Measurements from ENCODE around the gene SETD9. TPM values are rescaled to one million over a fixed set of nuclear protein-coding genes. Genes with fewer than 3 reads are reported as not detected.
A peak's percentile ranks its signal among the peaks of the same experiment; 100 is the strongest.

SETD9 gene
- total RNA-seq, 1 donor from 2014 or later, result 10.1 TPM

DNA sequence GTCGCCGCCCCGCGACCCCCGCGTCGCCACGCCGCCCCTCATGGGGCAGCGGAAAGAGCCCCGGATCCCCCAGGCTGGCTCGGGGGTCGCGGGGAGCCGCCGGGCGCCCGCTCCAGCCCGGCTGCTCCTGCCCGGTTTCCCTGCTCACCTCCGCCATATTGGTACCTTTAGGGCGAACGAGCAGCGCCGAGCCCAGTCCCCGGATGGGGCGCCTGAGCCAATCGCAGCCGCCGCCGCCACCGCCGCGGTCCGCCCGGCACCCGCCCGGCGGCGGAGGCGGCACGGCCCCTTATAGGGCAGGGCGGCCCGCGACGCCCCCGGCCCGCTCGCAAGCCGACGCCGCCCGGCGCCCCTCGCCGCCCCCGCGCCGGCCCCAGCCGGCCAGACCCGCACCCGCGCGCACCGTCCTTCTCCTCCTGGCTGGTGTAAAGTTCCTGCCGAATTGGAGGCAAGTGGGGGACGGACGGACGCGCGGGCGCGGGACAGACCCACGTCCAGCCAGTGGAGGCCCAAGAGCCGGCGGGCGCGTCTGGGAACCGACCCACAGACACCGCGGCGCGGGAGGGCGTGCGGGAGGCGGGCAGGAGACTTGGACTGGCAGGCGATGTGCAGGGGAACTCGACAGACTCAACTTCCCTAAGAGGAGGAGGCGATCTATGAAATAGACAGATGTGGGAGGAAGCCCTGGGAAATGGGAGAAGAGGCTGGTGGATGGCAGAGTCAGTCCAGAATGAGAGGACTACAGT, 42.7 kb downstream of the SETD9 start, which contains the start of gene MIER3:
TSS of gene MIER3 (minus strand) at position 178 of the 746 bp plus-strand sequence. CDS start at position 157, 21 bp downstream.
- H3K4me1 ChIP-seq, result peaks cover 9% of the 10 kb centered on the region
- H3K9me3 ChIP-seq, result no peaks in the 10 kb centered on the region
- DNase-seq, result peak; percentile 92
- H3K27ac ChIP-seq, result peak within 1 kb of the TSS; percentile 73
- H3K4me3 ChIP-seq, result peak within 1 kb of the TSS; percentile 82
- H3K36me3 ChIP-seq, result peaks cover 10% of the 10 kb centered on the region
- peak; percentile 98 for ATAC-seq
- intact Hi-C loops (cut with DNase I), result no loop called here
- TF ChIP-seq, protein P1, sequence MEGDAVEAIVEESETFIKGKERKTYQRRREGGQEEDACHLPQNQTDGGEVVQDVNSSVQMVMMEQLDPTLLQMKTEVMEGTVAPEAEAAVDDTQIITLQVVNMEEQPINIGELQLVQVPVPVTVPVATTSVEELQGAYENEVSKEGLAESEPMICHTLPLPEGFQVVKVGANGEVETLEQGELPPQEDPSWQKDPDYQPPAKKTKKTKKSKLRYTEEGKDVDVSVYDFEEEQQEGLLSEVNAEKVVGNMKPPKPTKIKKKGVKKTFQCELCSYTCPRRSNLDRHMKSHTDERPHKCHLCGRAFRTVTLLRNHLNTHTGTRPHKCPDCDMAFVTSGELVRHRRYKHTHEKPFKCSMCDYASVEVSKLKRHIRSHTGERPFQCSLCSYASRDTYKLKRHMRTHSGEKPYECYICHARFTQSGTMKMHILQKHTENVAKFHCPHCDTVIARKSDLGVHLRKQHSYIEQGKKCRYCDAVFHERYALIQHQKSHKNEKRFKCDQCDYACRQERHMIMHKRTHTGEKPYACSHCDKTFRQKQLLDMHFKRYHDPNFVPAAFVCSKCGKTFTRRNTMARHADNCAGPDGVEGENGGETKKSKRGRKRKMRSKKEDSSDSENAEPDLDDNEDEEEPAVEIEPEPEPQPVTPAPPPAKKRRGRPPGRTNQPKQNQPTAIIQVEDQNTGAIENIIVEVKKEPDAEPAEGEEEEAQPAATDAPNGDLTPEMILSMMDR (IDR thresholded peaks at IDR 0.05), result no peak
- no peaks in the 10 kb centered on the region for H3K27me3 ChIP-seq

DNA sequence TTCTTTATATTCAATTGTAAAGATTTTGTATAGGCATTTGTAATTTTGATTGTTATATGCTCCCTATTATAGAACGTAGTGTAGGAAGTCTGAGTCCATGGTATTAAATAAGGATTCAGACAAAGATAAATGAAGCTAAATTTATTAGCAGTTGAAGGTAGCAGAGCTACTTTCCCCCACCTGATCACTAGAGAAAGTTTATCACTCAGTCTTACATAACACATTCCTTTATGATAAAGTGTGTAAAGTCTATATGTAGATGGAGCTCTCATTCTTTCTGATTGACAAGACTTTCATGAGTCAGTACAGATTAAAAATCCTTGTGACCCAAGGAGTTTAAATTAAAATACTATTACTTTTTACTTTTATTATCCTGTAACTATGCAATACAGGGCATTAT, 44.9 kb downstream of the SETD9 start:
- TF ChIP-seq, protein P1 (IDR thresholded peaks at IDR 0.05), result no peak
- Histone ChIP-seq H3K4me1 (peaks cover 9% of the 10 kb centered on the region), H3K36me3 (no peaks in the 10 kb centered on the region), H3K27me3 (no peaks in the 10 kb centered on the region), H3K4me3 (no peak overlapping the region), H3K27ac (no peak overlapping the region), H3K9me3 (no peaks in the 10 kb centered on the region)
- intact Hi-C loops (cut with DNase I), result no loop called here
- ATAC-seq (no peak), DNase-seq (no peak)

DNA sequence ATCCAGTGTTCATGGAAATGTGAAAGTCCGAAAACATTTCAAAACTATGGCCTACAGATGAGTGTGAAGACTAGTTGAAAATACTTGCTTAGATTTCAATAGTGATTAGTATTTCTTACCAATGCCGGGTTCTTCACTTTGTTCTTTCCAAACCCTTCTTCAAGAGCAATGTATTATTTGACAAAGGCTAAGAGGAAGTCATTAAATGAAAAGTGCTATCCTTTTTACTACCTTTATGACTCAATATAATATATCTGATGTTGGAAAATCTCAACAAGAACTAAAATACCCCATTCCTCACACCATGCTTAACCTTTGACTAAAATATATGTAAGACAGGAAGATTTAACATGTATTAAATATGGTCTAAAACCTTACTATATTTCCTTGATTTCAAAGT, 49.2 kb downstream of the SETD9 start:
- Histone ChIP-seq H3K27me3 (no peaks in the 10 kb centered on the region), H3K4me3 (no peak overlapping the region), H3K9me3 (no peaks in the 10 kb centered on the region), H3K4me1 (no peaks in the 10 kb centered on the region), H3K27ac (no peak overlapping the region), H3K36me3 (no peaks in the 10 kb centered on the region)
- no peak for ATAC-seq
- DNase-seq, result no peak
- TF ChIP-seq, protein P1 (IDR thresholded peaks at IDR 0.05), result no peak
- intact Hi-C loops (cut with DNase I), result no loop called here

DNA sequence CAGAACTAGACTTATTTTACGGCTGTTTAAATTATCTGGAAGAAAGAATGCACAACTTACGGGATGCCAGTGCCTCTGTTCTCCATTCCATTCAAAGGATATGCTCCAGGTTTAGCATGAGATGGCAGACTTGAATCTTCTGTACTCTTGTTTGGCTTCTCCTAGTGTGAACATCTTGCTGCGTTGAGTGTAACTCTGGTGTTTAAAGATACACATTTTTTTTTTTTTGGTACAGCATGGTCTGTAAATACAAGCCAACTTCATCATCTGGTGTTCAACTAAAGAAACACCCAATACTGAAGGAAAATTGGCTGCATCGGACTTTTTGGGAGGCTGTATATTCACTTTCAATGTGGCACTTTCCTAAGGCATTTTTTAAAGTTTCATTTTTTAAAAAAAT, 49.9 kb downstream of the SETD9 start:
- Histone ChIP-seq H3K27me3 (no peaks in the 10 kb centered on the region), H3K27ac (no peak overlapping the region), H3K4me1 (no peaks in the 10 kb centered on the region), H3K9me3 (no peaks in the 10 kb centered on the region), H3K36me3 (no peaks in the 10 kb centered on the region), H3K4me3 (no peak overlapping the region)
- ATAC-seq (no peak), DNase-seq (no peak)
- intact Hi-C loops (cut with DNase I), result no loop called here
- TF ChIP-seq, protein P1 (IDR thresholded peaks at IDR 0.05), result no peak

DNA sequence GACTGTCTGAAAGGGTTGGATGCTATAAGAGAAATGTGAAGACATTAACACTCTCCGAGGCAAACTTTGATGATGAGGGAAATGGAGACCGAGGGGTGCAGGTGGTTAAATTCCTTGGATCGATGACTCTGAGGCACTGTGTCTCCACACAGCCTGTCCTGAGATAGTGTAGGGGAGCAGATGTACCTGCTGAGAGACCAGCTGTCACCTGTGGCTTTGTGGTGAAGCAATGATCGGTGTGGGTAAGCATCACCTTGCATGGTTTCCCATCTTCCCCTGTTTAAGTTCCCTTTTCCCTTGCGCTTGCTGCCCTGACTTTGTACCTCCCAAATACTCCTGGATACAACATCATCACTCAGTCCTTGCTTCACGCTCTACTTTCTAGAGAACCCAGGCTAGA, 52.4 kb downstream of the SETD9 start:
- TF ChIP-seq, protein P1 (IDR thresholded peaks at IDR 0.05), result no peak
- H3K9me3 ChIP-seq, result no peaks in the 10 kb centered on the region
- no peaks in the 10 kb centered on the region for H3K36me3 ChIP-seq
- ATAC-seq (no peak), DNase-seq (no peak)
- intact Hi-C loops (cut with DNase I), result no loop called here
- H3K27ac ChIP-seq, result no peak overlapping the region
- H3K27me3 ChIP-seq, result no peaks in the 10 kb centered on the region
- H3K4me1 ChIP-seq, result no peaks in the 10 kb centered on the region
- H3K4me3 ChIP-seq, result no peak overlapping the region
